SK-N-SH treated with all-trans-retinoic acid at 6 μM for 48 hours (cell line): ENCODE results near the gene BCKDHB.

ENCODE experiments used
- GLIS3 ChIP-seq: fragments of 250-450 bp; sonication (Bioruptor Pico); IDR thresholded peaks from 2 replicates; pipeline ENCODE4 v1.5.0; 2020; ENCODE audit warnings: mild to moderate bottlenecking, moderate library complexity
- PATZ1 ChIP-seq: fragments of 250-450 bp; sonication (Bioruptor Pico); IDR thresholded peaks from 2 replicates; pipeline ENCODE4 v1.8.0; 2020; ENCODE audit warnings: mild to moderate bottlenecking, moderate library complexity, borderline replicate concordance
- RARB ChIP-seq: fragments of 250-450 bp; sonication (Bioruptor Pico); IDR thresholded peaks from 2 replicates; pipeline ENCODE4 v1.8.0; 2021; ENCODE audit warnings: mild to moderate bottlenecking, moderate library complexity
- ZC3H10 ChIP-seq: fragments of 250-450 bp; sonication (Bioruptor Pico); IDR thresholded peaks from 2 replicates; pipeline ENCODE4 v1.5.1; 2021; ENCODE audit warnings: mild to moderate bottlenecking, moderate library complexity
- ZFP3 ChIP-seq: fragments of 250-450 bp; sonication (Bioruptor Pico); IDR thresholded peaks from 2 replicates; pipeline ENCODE4 v1.5.0; 2020; ENCODE audit warnings: mild to moderate bottlenecking, moderate library complexity

DNA sequence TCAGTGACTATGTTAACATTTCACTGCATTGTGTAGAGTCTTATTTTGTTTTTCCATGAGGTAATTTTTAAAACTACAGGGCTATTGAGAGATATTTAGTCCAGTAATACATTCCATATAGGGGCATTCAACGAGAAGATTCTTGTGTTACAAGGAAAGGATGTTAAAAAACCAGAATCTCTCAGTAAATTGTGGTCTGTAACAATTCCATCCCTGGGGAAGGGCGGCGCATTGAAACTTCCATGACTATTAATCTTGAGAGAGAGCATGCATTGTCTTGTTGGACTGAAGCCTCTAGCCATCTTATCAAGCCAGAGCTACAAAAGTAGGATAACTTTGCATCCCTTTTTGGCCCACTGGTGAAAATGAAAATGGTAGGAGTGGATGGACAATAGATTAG lies 119.7 kb downstream of the BCKDHB start:
- TF ChIP-seq ZFP3 (CRISPR knock-in tag) = no peak
- no peak for TF ChIP-seq PATZ1 (CRISPR knock-in tag)
- TF ChIP-seq RARB (CRISPR knock-in tag) = no peak
- TF ChIP-seq GLIS3 (CRISPR knock-in tag) = no peak
- TF ChIP-seq ZC3H10 (CRISPR knock-in tag) = no peak
